K562 (cell line): ENCODE results near the gene RMND5B. TPM values are rescaled to one million over a fixed set of nuclear protein-coding genes. Genes with fewer than 3 reads are reported as not detected.

Experiments
- ATF7 ChIP-seq: fragments of 450-650 bp; IDR thresholded peaks from 2 replicates; pipeline ENCODE4 v1.7.1; 2014; ENCODE audit warnings: mild to moderate bottlenecking, moderate library complexity
- BRF1 ChIP-seq: IDR thresholded peaks from 3 replicates; pipeline ENCODE4 v1.6.1; 2011; ENCODE audit warnings: borderline replicate concordance, mild to moderate bottlenecking; ENCODE audit not compliant: insufficient read length; ENCODE audit errors: extremely low read depth
- CREB1 ChIP-seq, 2 experiments: sonication (generic) in 1 of 2; formaldehyde crosslinking in 1 of 2; IDR thresholded peaks; 2 replicates each; pipeline versions ENCODE4 v1.6.1 to v1.8.0; 2012 to 2022; ENCODE audit warnings: inconsistent platforms in 1 of 2, mild to moderate bottlenecking in 1 of 2, missing genetic modification reagents in 1 of 2, moderate library complexity in 1 of 2
- FIP1L1 ChIP-seq: fragments of 200-400 bp; formaldehyde crosslinking; IDR thresholded peaks from 2 replicates; pipeline ENCODE4 v1.6.1; 2018; ENCODE audit warnings: mild to moderate bottlenecking, low read depth, low read length; ENCODE audit not compliant: poor library complexity, severe bottlenecking
- FOSL1 ChIP-seq: fragments of 200-800 bp; sonication (Bioruptor generic); conservative IDR thresholded peaks from 2 replicates; pipeline ENCODE4 v1.6.1; 2016; ENCODE audit warnings: missing genetic modification characterization, missing compliant biosample characterization
- HDAC3 ChIP-seq: fragments of 450-650 bp; IDR thresholded peaks from 2 replicates; pipeline ENCODE4 v1.6.1; 2018; ENCODE audit warnings: borderline replicate concordance, mild to moderate bottlenecking, moderate library complexity; ENCODE audit not compliant: partially characterized antibody
- KDM2B ChIP-seq: fragments of 250-450 bp; sonication (Bioruptor Pico); IDR thresholded peaks from 2 replicates; pipeline ENCODE4 v1.8.0; 2021; ENCODE audit warnings: mild to moderate bottlenecking, moderate library complexity
- MAZ ChIP-seq, 2 experiments: fragments of 450-650 bp in 1 of 2; sonication (generic) in 1 of 2; formaldehyde crosslinking; IDR thresholded peaks in 1 of 2; conservative IDR thresholded peaks in 1 of 2; 2 replicates each; pipeline versions ENCODE4 v1.4.0 to v1.5.0; 2020; ENCODE audit warnings: mild to moderate bottlenecking in 1 of 2, missing genetic modification reagents in 1 of 2
- MYC ChIP-seq, 2 experiments: fragments of 250-450 bp in 1 of 2; sonication (Bioruptor Pico) in 1 of 2; IDR thresholded peaks; 2 replicates each; pipeline versions ENCODE4 v1.5.1 to v1.6.1; 2012 to 2021; ENCODE audit warnings: low read depth in 2 of 2, borderline replicate concordance in 1 of 2, improper control_type of control experiment in 1 of 2, low read length in 1 of 2, mild to moderate bottlenecking in 1 of 2, moderate library complexity in 1 of 2
- POLR3A ChIP-seq: IDR thresholded peaks from 2 replicates; pipeline ENCODE4 v1.6.1; 2011; ENCODE audit warnings: borderline replicate concordance, mild to moderate bottlenecking, moderate library complexity; ENCODE audit not compliant: insufficient read length, insufficient read depth; ENCODE audit errors: extremely low read depth
- POLR3G ChIP-seq: IDR thresholded peaks from 2 replicates; pipeline ENCODE4 v1.6.1; 2011; ENCODE audit not compliant: insufficient read length, insufficient replicate concordance; ENCODE audit errors: extremely low read depth
- PYGO2 ChIP-seq: fragments of 450-650 bp; IDR thresholded peaks from 2 replicates; pipeline ENCODE4 v1.6.1; 2016; ENCODE audit warnings: mild to moderate bottlenecking, missing genetic modification characterization, moderate library complexity, missing compliant biosample characterization
- RNF2 ChIP-seq: sonication (generic); IDR thresholded peaks from 2 replicates; pipeline ENCODE4 v1.6.1; 2016
- SETDB1 ChIP-seq: IDR thresholded peaks from one replicate; pipeline ENCODE4 v1.6.1; 2012; ENCODE audit warnings: low read length, control low read depth, inconsistent platforms
- SIN3B ChIP-seq: fragments of 450-650 bp; IDR thresholded peaks from 2 replicates; pipeline ENCODE4 v1.6.1; 2017; ENCODE audit warnings: low read depth, mild to moderate bottlenecking, moderate library complexity
- SMARCE1 ChIP-seq: fragments of 450-650 bp; IDR thresholded peaks from 2 replicates; pipeline ENCODE4 v1.7.1; 2016; ENCODE audit warnings: mild to moderate bottlenecking
- STAT5B ChIP-seq: fragments of 250-450 bp; sonication (Bioruptor Pico); IDR thresholded peaks from 2 replicates; pipeline ENCODE4 v1.8.0; 2021; ENCODE audit warnings: mild to moderate bottlenecking, inconsistent platforms
- polyA plus RNA-seq, 8 experiments: library from polyadenylated mRNA; depleted of rRNA in 4 of 8; stranded (reverse) in 5 of 8; unstranded in 3 of 8; fragments of >200 nt; fragmentation: Nextera tagmentation in 2 of 8; fragmentation: Illumina TruSeq in 1 of 8; extraction: Ambion mirVana in 2 of 8; extraction: Trizol in 1 of 8; gene quantifications; 2 replicates each; pipeline versions ENCODE4 v1.2.1 to v1.2.3, GENCODE V29; 2011 to 2014; ENCODE audit warnings: inconsistent platforms in 1 of 8, missing spikeins in 1 of 8
- total RNA-seq, 7 experiments: library from RNA; depleted of rRNA in 6 of 7; stranded (reverse); fragments of >200 nt in 6 of 7; fragmentation: Illumina TruSeq in 2 of 7; extraction: Trizol in 2 of 7; gene quantifications; 2 replicates each; pipeline versions ENCODE4 v1.2.1 to v1.2.3, GENCODE V29; 2011 to 2021; ENCODE audit warnings: low replicate concordance in 1 of 7
- TF ChIP-seq, protein P1 (sequence below): IDR thresholded peaks from 2 replicates; pipeline ENCODE4 v1.6.1; 2012; ENCODE audit warnings: low read depth, low read length, improper control_type of control experiment, borderline replicate concordance
- TF ChIP-seq, protein P2 (sequence below): fragments of 200-800 bp; sonication (Bioruptor generic); IDR thresholded peaks from 2 replicates; pipeline ENCODE4 v1.6.1; 2017; ENCODE audit warnings: missing genetic modification characterization, missing compliant biosample characterization
- TF ChIP-seq, protein P3 (sequence below): sonication (generic); formaldehyde crosslinking; IDR thresholded peaks from 2 replicates; pipeline ENCODE4 v1.8.1; 2022; ENCODE audit warnings: missing genetic modification reagents
- TF ChIP-seq, protein P4 (sequence below): sonication (generic); formaldehyde crosslinking; IDR thresholded peaks from 2 replicates; pipeline ENCODE4 v1.8.1; 2023; ENCODE audit warnings: mild to moderate bottlenecking, missing genetic modification reagents

RMND5B gene
- total and polyA plus RNA-seq, 9 of the 15 experiments (the other 6 are each of a cell fraction or from before 2014, with no cell fraction given) = 2.6 to 57.0 (median 28.3) TPM

DNA sequence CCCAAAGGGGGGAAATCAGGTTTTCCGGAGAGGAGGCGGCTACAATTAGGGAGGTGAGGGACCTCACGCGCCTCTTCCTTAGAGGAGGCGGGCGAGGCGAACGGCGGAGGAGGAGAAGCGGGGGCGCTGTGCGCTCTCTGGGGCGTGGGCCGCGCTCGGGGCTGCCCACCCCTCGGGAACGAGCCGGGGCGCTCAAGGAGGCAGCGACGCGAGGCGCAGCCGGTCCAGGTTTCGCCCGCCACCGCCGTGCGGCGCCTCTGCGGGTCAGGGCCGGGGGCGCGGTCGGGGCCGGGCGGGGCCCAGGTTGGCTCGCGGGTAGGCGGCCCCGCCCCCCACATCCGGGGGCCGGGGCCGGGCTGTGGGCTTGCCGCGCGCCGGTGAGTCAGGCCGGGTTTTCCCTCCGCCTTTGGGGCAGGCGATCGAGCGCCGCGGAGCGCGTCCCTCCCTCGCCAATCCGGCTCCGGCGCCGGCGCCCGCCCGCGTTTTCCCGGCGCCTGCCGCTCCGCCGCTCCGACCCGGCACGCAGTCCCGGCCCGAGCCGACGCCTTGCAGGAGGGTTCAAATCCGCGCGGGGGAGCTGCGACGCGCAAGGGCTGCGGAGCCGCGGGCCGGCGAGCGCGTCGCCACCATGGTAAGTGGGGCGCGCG lies 17.6 kb upstream of the RMND5B start, which contains the start of gene N4BP3 (continued):
- TF ChIP-seq, protein P1, sequence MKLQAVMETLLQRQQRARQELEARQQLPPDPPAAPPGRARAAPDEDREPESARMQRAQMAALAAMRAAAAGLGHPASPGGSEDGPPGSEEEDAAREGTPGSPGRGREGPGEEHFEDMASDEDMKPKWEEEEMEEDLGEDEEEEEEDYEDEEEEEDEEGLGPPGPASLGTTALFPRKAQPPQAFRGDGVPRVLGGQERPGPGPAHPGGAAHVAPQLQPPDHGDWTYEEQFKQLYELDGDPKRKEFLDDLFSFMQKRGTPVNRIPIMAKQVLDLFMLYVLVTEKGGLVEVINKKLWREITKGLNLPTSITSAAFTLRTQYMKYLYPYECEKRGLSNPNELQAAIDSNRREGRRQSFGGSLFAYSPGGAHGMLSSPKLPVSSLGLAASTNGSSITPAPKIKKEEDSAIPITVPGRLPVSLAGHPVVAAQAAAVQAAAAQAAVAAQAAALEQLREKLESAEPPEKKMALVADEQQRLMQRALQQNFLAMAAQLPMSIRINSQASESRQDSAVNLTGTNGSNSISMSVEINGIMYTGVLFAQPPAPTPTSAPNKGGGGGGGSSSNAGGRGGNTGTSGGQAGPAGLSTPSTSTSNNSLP = no peak
- TF ChIP-seq ATF7 (peak; percentile 82), FIP1L1 (peak; percentile 92), BRF1 (no peak), HDAC3 (no peak), CREB1 (IDR thresholded peaks at IDR 0.05) (peak; percentile 46; the same call in 1 of the 2 replicates), CREB1 (CRISPR knock-in tag; IDR thresholded peaks at IDR 0.05) (peak; percentile 50), POLR3A (no peak), SIN3B (peak; percentile 53; the same call in 1 of the 2 replicates), FOSL1 (tag) (peak; percentile 81), MYC (IDR thresholded peaks at IDR 0.05; ENCODE audit: low read depth, low read length) (peak; percentile 70), MYC (CRISPR knock-in tag; IDR thresholded peaks at IDR 0.05; ENCODE audit: borderline replicate concordance, low read depth) (no peak), STAT5B (no peak), POLR3G (no peak), PYGO2 (tag) (no peak), KDM2B (CRISPR knock-in tag) (peak; percentile 52; the same call in 1 of the 2 replicates), SMARCE1 (no peak), SETDB1 (no peak), MAZ (CRISPR knock-in tag; conservative IDR thresholded peaks at IDR 0.05 in 1 of 2, IDR thresholded peaks at IDR 0.05 in 1 of 2) (peak; percentile 80 to 94; a peak in 3 of 4 replicates), RNF2 (0 out of 2 replicates have a peak, but pooled peaks have one; percentile 53)
- TF ChIP-seq, protein P2, sequence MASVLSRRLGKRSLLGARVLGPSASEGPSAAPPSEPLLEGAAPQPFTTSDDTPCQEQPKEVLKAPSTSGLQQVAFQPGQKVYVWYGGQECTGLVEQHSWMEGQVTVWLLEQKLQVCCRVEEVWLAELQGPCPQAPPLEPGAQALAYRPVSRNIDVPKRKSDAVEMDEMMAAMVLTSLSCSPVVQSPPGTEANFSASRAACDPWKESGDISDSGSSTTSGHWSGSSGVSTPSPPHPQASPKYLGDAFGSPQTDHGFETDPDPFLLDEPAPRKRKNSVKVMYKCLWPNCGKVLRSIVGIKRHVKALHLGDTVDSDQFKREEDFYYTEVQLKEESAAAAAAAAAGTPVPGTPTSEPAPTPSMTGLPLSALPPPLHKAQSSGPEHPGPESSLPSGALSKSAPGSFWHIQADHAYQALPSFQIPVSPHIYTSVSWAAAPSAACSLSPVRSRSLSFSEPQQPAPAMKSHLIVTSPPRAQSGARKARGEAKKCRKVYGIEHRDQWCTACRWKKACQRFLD (CRISPR knock-in tag) = no peak
- TF ChIP-seq, protein P3, sequence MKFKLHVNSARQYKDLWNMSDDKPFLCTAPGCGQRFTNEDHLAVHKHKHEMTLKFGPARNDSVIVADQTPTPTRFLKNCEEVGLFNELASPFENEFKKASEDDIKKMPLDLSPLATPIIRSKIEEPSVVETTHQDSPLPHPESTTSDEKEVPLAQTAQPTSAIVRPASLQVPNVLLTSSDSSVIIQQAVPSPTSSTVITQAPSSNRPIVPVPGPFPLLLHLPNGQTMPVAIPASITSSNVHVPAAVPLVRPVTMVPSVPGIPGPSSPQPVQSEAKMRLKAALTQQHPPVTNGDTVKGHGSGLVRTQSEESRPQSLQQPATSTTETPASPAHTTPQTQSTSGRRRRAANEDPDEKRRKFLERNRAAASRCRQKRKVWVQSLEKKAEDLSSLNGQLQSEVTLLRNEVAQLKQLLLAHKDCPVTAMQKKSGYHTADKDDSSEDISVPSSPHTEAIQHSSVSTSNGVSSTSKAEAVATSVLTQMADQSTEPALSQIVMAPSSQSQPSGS (CRISPR knock-in tag) = no peak
- TF ChIP-seq, protein P4, sequence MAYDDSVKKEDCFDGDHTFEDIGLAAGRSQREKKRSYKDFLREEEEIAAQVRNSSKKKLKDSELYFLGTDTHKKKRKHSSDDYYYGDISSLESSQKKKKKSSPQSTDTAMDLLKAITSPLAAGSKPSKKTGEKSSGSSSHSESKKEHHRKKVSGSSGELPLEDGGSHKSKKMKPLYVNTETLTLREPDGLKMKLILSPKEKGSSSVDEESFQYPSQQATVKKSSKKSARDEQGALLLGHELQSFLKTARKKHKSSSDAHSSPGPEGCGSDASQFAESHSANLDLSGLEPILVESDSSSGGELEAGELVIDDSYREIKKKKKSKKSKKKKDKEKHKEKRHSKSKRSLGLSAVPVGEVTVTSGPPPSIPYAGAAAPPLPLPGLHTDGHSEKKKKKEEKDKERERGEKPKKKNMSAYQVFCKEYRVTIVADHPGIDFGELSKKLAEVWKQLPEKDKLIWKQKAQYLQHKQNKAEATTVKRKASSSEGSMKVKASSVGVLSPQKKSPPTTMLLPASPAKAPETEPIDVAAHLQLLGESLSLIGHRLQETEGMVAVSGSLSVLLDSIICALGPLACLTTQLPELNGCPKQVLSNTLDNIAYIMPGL (CRISPR knock-in tag) = 0 out of 2 replicates have a peak, but pooled peaks have one; percentile 53
